Hepatocyte (in vitro differentiated cells): ENCODE measurements around the gene AQP5. TPM values are rescaled to one million over a fixed set of nuclear protein-coding genes. Genes with fewer than 3 reads are reported as not detected.

Experiments used
- DNase-seq: peaks from one replicate; pipeline ENCODE4 v3.0.0-alpha.2; 2016; ENCODE audit warnings: low spot score
- H2AFZ ChIP-seq: fragments of 200-600 bp; sonication (generic); 2 replicates; pipeline ENCODE4 v1.6.0; 2016; ENCODE audit warnings: antibody characterized with exemption, mild to moderate bottlenecking
- H3K27ac ChIP-seq: fragments of 200-600 bp; sonication (generic); 2 replicates; pipeline ENCODE4 v1.5.1; 2016; ENCODE audit warnings: mild to moderate bottlenecking
- H3K27me3 ChIP-seq: fragments of 200-600 bp; sonication (generic); 2 replicates; pipeline ENCODE4 v1.6.1; 2016
- H3K36me3 ChIP-seq: fragments of 200-600 bp; sonication (generic); replicated peaks from 2 replicates; pipeline ENCODE4 v1.5.1; 2016; ENCODE audit warnings: low read depth; ENCODE audit not compliant: insufficient read depth
- H3K4me1 ChIP-seq: fragments of 200-600 bp; sonication (generic); 2 replicates; pipeline ENCODE4 v1.5.1; 2016; ENCODE audit warnings: mild to moderate bottlenecking, moderate library complexity; ENCODE audit not compliant: insufficient read depth
- H3K4me2 ChIP-seq: fragments of 200-600 bp; sonication (generic); 2 replicates; pipeline ENCODE4 v1.6.0; 2016
- H3K4me3 ChIP-seq: fragments of 200-600 bp; sonication (generic); 2 replicates; pipeline ENCODE4 v1.5.1; 2016; ENCODE audit warnings: mild to moderate bottlenecking
- H3K79me2 ChIP-seq: fragments of 200-600 bp; sonication (generic); 2 replicates; pipeline ENCODE4 v1.6.0; 2017; ENCODE audit warnings: mild to moderate bottlenecking
- H3K9me2 ChIP-seq: fragments of 200-600 bp; sonication (generic); replicated peaks from 2 replicates; pipeline ENCODE4 v1.6.0; 2017; ENCODE audit warnings: mild to moderate bottlenecking; ENCODE audit not compliant: insufficient read depth
- H3K9me3 ChIP-seq: fragments of 200-600 bp; sonication (generic); 2 replicates; pipeline ENCODE4 v1.5.1; 2016; ENCODE audit warnings: low read depth, mild to moderate bottlenecking
- H4K20me1 ChIP-seq: fragments of 200-600 bp; sonication (generic); 2 replicates; pipeline ENCODE4 v1.6.0; 2016; ENCODE audit warnings: mild to moderate bottlenecking; ENCODE audit not compliant: insufficient read depth, poor library complexity, severe bottlenecking
- EZH2 ChIP-seq: fragments of 200-600 bp; sonication (generic); IDR thresholded peaks from 2 replicates; pipeline ENCODE4 v1.6.1; 2016; ENCODE audit warnings: antibody characterized with exemption, mild to moderate bottlenecking, borderline replicate concordance
- EZH2phosphoT487 ChIP-seq: fragments of 200-600 bp; sonication (generic); IDR thresholded peaks from one replicate; pipeline ENCODE4 v1.6.1; 2018; ENCODE audit warnings: antibody characterized with exemption, mild to moderate bottlenecking, low read depth, moderate library complexity; ENCODE audit not compliant: unreplicated experiment, severe bottlenecking
- WGBS: methylation state at CpG from one replicate; pipeline ENCODE4 v1.1.6; 2016; ENCODE audit warnings: low lambda C conversion rate; ENCODE audit errors: missing lambda C conversion rate; 5-methylcytosine and 5-hydroxymethylcytosine counted together
- polyA plus RNA-seq: library from polyadenylated mRNA; unstranded; fragments of >200 nt; fragmentation: Nextera tagmentation; extraction: Ambion mirVana; gene quantifications from 2 replicates; pipeline ENCODE4 v1.2.1, GENCODE V29; 2016
- total RNA-seq: library from RNA; depleted of rRNA; stranded (reverse); fragments of >200 nt; gene quantifications from 2 replicates; pipeline ENCODE4 v1.2.3, GENCODE V29; 2014
- TF ChIP-seq, protein P1 (sequence below): fragments of 200-600 bp; sonication (generic); IDR thresholded peaks from 2 replicates; pipeline ENCODE4 v1.5.1; 2016; ENCODE audit warnings: antibody characterized with exemption, mild to moderate bottlenecking; ENCODE audit not compliant: poor library complexity

The AQP5 gene
- total and polyA plus RNA-seq, 2 experiments from 2014 or later: 0.50 to 1.2 TPM

DNA sequence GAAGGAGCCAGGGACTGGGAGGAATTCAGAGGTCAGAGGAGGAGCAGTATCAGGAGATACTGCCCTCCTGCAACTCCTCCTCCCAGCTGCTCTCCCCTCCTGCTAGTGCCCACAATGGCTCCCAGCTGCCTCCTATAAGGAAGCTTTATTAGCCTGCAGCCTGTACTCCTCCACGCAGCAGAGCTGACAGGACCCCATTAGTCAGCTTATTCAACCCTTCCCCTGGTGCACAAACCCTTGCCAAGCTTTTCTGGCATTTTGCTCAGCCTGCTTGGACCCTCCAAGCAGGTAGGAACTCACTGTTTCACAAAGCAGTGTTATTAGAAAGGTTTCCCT, 18.1 kb upstream of the AQP5 start:
- H3K4me2 ChIP-seq: no peak overlapping the region

DNA sequence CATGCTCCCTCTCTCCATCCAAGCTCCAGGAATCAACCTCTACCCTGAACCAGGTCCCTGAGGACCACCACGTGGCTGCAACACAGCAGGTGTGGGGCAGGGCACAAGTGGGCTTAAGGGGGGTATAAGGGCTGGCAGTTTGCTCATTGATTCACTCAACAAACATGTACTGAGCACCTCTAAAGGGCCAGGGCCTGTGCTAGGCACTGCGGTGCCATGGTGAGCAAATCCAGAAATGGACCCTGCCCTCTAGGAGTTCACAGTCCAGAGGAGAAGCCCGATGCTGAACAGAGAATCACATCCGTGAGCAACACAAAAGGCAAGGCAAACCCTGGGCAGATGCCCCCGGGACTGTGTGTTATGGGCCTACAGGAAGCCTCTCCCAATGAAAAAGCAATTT, 17.6 kb upstream of the AQP5 start:
- Histone ChIP-seq H3K9me2 (no peaks in the 10 kb centered on the region), H3K79me2 (no peaks in the 10 kb centered on the region)
- TF ChIP-seq, protein P1, sequence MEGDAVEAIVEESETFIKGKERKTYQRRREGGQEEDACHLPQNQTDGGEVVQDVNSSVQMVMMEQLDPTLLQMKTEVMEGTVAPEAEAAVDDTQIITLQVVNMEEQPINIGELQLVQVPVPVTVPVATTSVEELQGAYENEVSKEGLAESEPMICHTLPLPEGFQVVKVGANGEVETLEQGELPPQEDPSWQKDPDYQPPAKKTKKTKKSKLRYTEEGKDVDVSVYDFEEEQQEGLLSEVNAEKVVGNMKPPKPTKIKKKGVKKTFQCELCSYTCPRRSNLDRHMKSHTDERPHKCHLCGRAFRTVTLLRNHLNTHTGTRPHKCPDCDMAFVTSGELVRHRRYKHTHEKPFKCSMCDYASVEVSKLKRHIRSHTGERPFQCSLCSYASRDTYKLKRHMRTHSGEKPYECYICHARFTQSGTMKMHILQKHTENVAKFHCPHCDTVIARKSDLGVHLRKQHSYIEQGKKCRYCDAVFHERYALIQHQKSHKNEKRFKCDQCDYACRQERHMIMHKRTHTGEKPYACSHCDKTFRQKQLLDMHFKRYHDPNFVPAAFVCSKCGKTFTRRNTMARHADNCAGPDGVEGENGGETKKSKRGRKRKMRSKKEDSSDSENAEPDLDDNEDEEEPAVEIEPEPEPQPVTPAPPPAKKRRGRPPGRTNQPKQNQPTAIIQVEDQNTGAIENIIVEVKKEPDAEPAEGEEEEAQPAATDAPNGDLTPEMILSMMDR: no peak
- TF ChIP-seq EZH2 (no peak), EZH2phosphoT487 (no peak)

More for the DNA sequence above, 18.1 kb upstream of the AQP5 start:
- DNase-seq: no peak
- Histone ChIP-seq H3K27ac (no peak overlapping the region), H3K9me3 (no peaks in the 10 kb centered on the region), H3K36me3 (no peaks in the 10 kb centered on the region), H3K79me2 (no peaks in the 10 kb centered on the region), H3K4me1 (no peaks in the 10 kb centered on the region), H3K27me3 (no peaks in the 10 kb centered on the region), H4K20me1 (no peaks in the 10 kb centered on the region), H3K9me2 (no peaks in the 10 kb centered on the region), H3K4me3 (no peak overlapping the region), H2AFZ (no peak overlapping the region)
- TF ChIP-seq, protein P1: no peak
- TF ChIP-seq EZH2phosphoT487: no peak
- TF ChIP-seq EZH2: no peak
- 79% methylated on average over 1 of the region's 1 CpG for WGBS

DNA sequence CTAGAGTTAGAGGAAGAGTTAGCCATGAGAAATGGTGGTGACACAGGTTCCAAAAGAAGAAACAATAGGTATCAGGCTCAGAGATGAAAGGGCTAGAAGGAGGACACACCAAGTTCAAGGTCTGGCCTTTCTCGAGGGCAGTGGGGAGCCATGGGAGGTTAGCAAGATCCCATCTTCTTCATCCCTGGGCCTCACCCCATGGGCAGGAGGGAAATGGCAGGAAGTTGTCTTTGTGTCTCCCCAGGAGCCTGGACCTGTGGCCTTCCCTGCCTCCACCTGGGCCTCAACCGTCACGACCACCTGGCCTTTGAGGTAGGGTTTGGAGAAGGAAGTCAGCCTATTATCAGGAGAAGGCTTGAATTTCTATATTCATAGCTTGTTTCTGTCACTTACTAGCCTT, 17.0 kb upstream of the AQP5 start:
- Histone ChIP-seq H3K27me3 (no peaks in the 10 kb centered on the region), H4K20me1 (no peaks in the 10 kb centered on the region), H3K4me3 (no peak overlapping the region), H3K9me3 (no peaks in the 10 kb centered on the region), H2AFZ (no peak overlapping the region), H3K9me2 (no peaks in the 10 kb centered on the region), H3K4me1 (no peaks in the 10 kb centered on the region), H3K4me2 (no peak overlapping the region), H3K79me2 (no peaks in the 10 kb centered on the region), H3K36me3 (no peaks in the 10 kb centered on the region), H3K27ac (no peak overlapping the region)
- no peak for TF ChIP-seq EZH2
- TF ChIP-seq, protein P1: no peak
- TF ChIP-seq EZH2phosphoT487: no peak
- no peak for DNase-seq
- 86% methylated on average over 3 of the region's 3 CpGs for WGBS

More for the DNA sequence above, 17.6 kb upstream of the AQP5 start:
- Histone ChIP-seq H3K27me3 (no peaks in the 10 kb centered on the region), H3K4me3 (no peak overlapping the region), H4K20me1 (no peaks in the 10 kb centered on the region), H3K4me2 (no peak overlapping the region), H3K4me1 (no peaks in the 10 kb centered on the region), H3K36me3 (no peaks in the 10 kb centered on the region), H3K27ac (no peak overlapping the region), H3K9me3 (no peaks in the 10 kb centered on the region), H2AFZ (no peak overlapping the region)
- 85% methylated on average over 5 of the region's 5 CpGs for WGBS
- DNase-seq: no peak
